ENCODE results near the gene CHTF8.

CHTF8 gene

GRCh38 chr16:69072640-69072974, 59.8 kb downstream of the CHTF8 start:
- no peak overlapping the region for H3K27ac ChIP-seq
- TF ChIP-seq CTCF (conservative IDR thresholded peaks at IDR 0.05) = no peak

DNA sequence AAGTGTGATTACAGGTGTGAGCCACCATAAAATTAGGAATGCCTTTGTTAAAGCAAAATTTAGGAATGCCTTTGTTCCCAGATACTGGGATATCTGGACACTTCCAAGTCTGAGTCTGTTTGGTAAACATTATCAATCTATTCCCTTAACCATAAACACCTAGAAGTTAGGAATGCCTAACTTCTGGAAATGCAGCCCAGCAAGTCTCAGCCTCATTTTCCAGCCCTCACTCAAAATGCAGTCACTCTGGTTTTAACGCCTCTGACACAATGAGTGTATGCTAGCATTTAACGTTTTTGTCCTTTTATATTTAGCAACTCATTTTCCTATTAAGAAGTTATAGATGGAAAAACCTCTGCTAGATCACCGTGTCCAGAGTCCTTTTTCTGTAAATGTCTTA, 61.4 kb downstream of the CHTF8 start:
- no peak for TF ChIP-seq CTCF (conservative IDR thresholded peaks at IDR 0.05)
- H3K27ac ChIP-seq = no peak overlapping the region

DNA sequence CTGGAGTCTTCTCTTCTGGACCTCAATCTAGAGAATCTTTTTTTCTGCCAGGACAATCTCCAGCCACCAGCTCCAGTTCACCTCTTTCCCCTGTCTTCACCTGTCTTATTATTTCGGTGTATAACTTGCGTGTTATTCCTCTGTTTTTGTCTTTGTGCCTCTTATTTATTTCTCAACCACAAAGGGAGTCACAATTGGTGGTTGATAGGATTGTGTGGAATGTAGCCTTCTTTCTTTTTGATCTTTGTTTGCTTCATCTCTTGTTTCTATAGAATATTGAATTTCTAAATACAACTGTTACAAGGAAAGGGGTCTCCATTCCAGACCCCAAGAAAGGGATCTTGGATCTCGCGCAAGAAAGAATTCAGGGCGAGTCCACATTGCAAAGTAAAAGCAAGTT, 62.9 kb downstream of the CHTF8 start:
- H3K27ac ChIP-seq = no peak overlapping the region
- no peak for TF ChIP-seq CTCF (conservative IDR thresholded peaks at IDR 0.05)
